IPS DF 6.9 (cell line): ENCODE measurements around the gene FHL5.

Experiments used
- DNase-seq: peaks from one replicate; pipeline ENCODE4 v3.0.0-alpha.2; 2013; ENCODE audit warnings: low read depth, low spot score
- H3K27ac ChIP-seq: one replicate; pipeline ENCODE4 v1.5.1; 2013; ENCODE audit warnings: low read length, control low read depth
- H3K27me3 ChIP-seq: 2 replicates; pipeline ENCODE4 v1.6.1; 2013; ENCODE audit warnings: mild to moderate bottlenecking, low read length; ENCODE audit not compliant: control insufficient read depth, insufficient read depth
- H3K36me3 ChIP-seq: 2 replicates; pipeline ENCODE4 v1.6.1; 2013; ENCODE audit warnings: low read length; ENCODE audit not compliant: control insufficient read depth, insufficient read depth
- H3K4me1 ChIP-seq: 2 replicates; pipeline ENCODE4 v1.6.1; 2013; ENCODE audit warnings: low read length; ENCODE audit not compliant: control insufficient read depth, insufficient read depth
- H3K4me3 ChIP-seq: 2 replicates; pipeline ENCODE4 v1.5.1; 2013; ENCODE audit warnings: mild to moderate bottlenecking, low read length
- H3K9me3 ChIP-seq: 2 replicates; pipeline ENCODE4 v1.6.1; 2013; ENCODE audit warnings: low read length, inconsistent platforms; ENCODE audit not compliant: control insufficient read depth, insufficient read depth
- WGBS: extraction: QIAGEN DNeasy Blood & Tissue Kit; methylation state at CpG from one replicate; pipeline ENCODE4 v1.1.7; 2013; ENCODE audit warnings: mixed read lengths, missing lambda C conversion rate; ENCODE audit not compliant: insufficient read length, insufficient coverage; 5-methylcytosine and 5-hydroxymethylcytosine counted together

Gene FHL5

GRCh38 chr6:96562886-96563285 is at the start of gene FHL5:
TSS of gene FHL5 (plus strand) at chr6:96563128. CDS start at chr6:96603614, 40,486 bp downstream.
- Histone ChIP-seq H3K4me3 (no peak within 1 kb of the TSS), H3K27ac (no peak within 1 kb of the TSS), H3K36me3 (no peaks in the 10 kb centered on the region), H3K9me3 (no peaks in the 10 kb centered on the region), H3K4me1 (no peaks in the 10 kb centered on the region), H3K27me3 (no peaks in the 10 kb centered on the region)
- WGBS = no CpG with 5 or more reads among the region's 3 CpGs
- no peak for DNase-seq

- Histone ChIP-seq H3K27ac (no peak overlapping the region), H3K4me1 (no peaks in the 10 kb centered on the region), H3K9me3 (no peaks in the 10 kb centered on the region), H3K4me3 (peak overlapping the region; percentile 92; the same call in 1 of the 2 replicates), H3K27me3 (no peaks in the 10 kb centered on the region), H3K36me3 (no peaks in the 10 kb centered on the region)
- no peak for DNase-seq
- WGBS = no CpG with 5 or more reads among the region's 6 CpGs
Observed at GRCh38 chr6:96520171-96521115, 42.5 kb upstream of the FHL5 start.

- Histone ChIP-seq H3K9me3 (no peaks in the 10 kb centered on the region), H3K4me3 (peak overlapping the region; percentile 92; the same call in 1 of the 2 replicates)
Observed at GRCh38 chr6:96521306-96521643, 41.7 kb upstream of the FHL5 start.

GRCh38 chr6:96521644-96522464 is 41.1 kb upstream of the FHL5 start, which contains the start of gene UFL1:
TSS of gene UFL1 (plus strand) at chr6:96521806. CDS start at chr6:96521874, 68 bp downstream.
- H3K9me3 ChIP-seq = no peaks in the 10 kb centered on the region
- no peaks in the 10 kb centered on the region for H3K27me3 ChIP-seq
- no peaks in the 10 kb centered on the region for H3K36me3 ChIP-seq
- no CpG with 5 or more reads among the region's 63 CpGs for WGBS
- H3K27ac ChIP-seq = no peak within 1 kb of the TSS
- peak within 1 kb of the TSS; percentile 92; the same call in 1 of the 2 replicates for H3K4me3 ChIP-seq
- peak; percentile 78 for DNase-seq
- H3K4me1 ChIP-seq = no peaks in the 10 kb centered on the region

More at GRCh38 chr6:96521306-96521643, 41.7 kb upstream of the FHL5 start:
- WGBS = no CpG with 5 or more reads among the region's 8 CpGs
- Histone ChIP-seq H3K4me1 (no peaks in the 10 kb centered on the region), H3K27me3 (no peaks in the 10 kb centered on the region), H3K36me3 (no peaks in the 10 kb centered on the region), H3K27ac (no peak overlapping the region)
- DNase-seq = no peak

- WGBS = no CpG with 5 or more reads among the region's 5 CpGs
- H3K36me3 ChIP-seq = no peaks in the 10 kb centered on the region
- no peaks in the 10 kb centered on the region for H3K4me1 ChIP-seq
- no peaks in the 10 kb centered on the region for H3K9me3 ChIP-seq
- no peak for DNase-seq
- H3K4me3 ChIP-seq = peak overlapping the region; percentile 92; the same call in 1 of the 2 replicates
- H3K27me3 ChIP-seq = no peaks in the 10 kb centered on the region
- H3K27ac ChIP-seq = no peak overlapping the region
Observed at GRCh38 chr6:96522465-96523009, 40.4 kb upstream of the FHL5 start.

- no CpG with 5 or more reads among the region's 3 CpGs for WGBS
- Histone ChIP-seq H3K36me3 (peaks cover 3% of the 10 kb centered on the region; the same call in 1 of the 2 replicates), H3K4me3 (no peak overlapping the region), H3K9me3 (no peaks in the 10 kb centered on the region), H3K27me3 (no peaks in the 10 kb centered on the region), H3K4me1 (no peaks in the 10 kb centered on the region), H3K27ac (no peak overlapping the region)
- DNase-seq = no peak
Observed at GRCh38 chr6:96528193-96528592, 34.7 kb upstream of the FHL5 start.

- Histone ChIP-seq H3K27me3 (no peaks in the 10 kb centered on the region), H3K36me3 (peaks cover 3% of the 10 kb centered on the region; the same call in 1 of the 2 replicates), H3K27ac (no peak overlapping the region), H3K4me3 (no peak overlapping the region), H3K9me3 (no peaks in the 10 kb centered on the region), H3K4me1 (no peaks in the 10 kb centered on the region)
- DNase-seq = no peak
- WGBS = no CpG with 5 or more reads among the region's 1 CpG
Observed at GRCh38 chr6:96532399-96532798, 30.5 kb upstream of the FHL5 start.

GRCh38 chr6:96537726-96538125 is 25.2 kb upstream of the FHL5 start:
- Histone ChIP-seq H3K4me3 (no peak overlapping the region), H3K9me3 (no peaks in the 10 kb centered on the region), H3K36me3 (no peaks in the 10 kb centered on the region), H3K4me1 (no peaks in the 10 kb centered on the region), H3K27me3 (no peaks in the 10 kb centered on the region), H3K27ac (no peak overlapping the region)
- WGBS = no CpG with 5 or more reads among the region's 5 CpGs
- DNase-seq = no peak

- Histone ChIP-seq H3K4me1 (no peaks in the 10 kb centered on the region), H3K9me3 (no peaks in the 10 kb centered on the region), H3K27ac (no peak overlapping the region), H3K4me3 (no peak overlapping the region), H3K36me3 (no peaks in the 10 kb centered on the region), H3K27me3 (no peaks in the 10 kb centered on the region)
- no peak for DNase-seq
Observed at GRCh38 chr6:96542702-96543101, 20.2 kb upstream of the FHL5 start.

GRCh38 chr6:96545882-96546281 is 17.0 kb upstream of the FHL5 start:
- no CpG with 5 or more reads among the region's 3 CpGs for WGBS
- Histone ChIP-seq H3K9me3 (no peaks in the 10 kb centered on the region), H3K4me3 (no peak overlapping the region), H3K4me1 (no peaks in the 10 kb centered on the region), H3K27me3 (no peaks in the 10 kb centered on the region), H3K27ac (no peak overlapping the region), H3K36me3 (no peaks in the 10 kb centered on the region)
- DNase-seq = no peak
